ENCODE measurements around the gene DIDO1. TPM values are rescaled to one million over a fixed set of nuclear protein-coding genes. Genes with fewer than 3 reads are reported as not detected.

DIDO1 gene
- total RNA-seq, 4 donors from 2014 or later: 67.7 to 92.9 (median 72.2) TPM

DNA sequence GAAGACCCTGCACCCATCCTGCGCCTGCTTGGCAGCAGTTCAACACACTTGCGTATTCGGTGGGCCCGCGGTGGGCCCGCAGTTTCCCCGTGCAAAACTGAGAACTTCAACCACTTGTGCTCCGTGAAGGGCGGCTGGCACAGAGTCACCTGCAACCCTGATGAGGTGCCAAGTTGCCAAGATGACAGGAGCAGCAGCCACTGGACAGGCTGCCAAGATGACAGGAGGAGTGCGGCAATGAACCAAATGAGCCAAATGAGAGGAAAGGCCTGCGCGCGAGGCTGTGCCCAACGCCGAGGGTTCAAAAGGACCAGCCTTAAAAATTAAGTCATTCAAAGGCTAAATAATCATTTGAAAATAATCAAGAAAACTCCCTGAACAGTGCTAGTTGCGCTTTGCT, 20.1 kb downstream of the DIDO1 start:
- intact Hi-C loops (cut with DNase I): no loop called here
- Histone ChIP-seq H3K4me1 (peaks cover 0 to 4% of the 10 kb centered on the region in 2 donors), H3K27me3 (no peaks in the 10 kb centered on the region), H3K4me3 (replicated peaks in 1 of 3) (no peak overlapping the region), H3K9me3 (no peaks in the 10 kb centered on the region), H3K36me3 (peaks cover 83 to 91% of the 10 kb centered on the region in 2 donors), H3K27ac (no peak overlapping the region)
- DNase-seq: no peak
- TF ChIP-seq POLR2A (IDR thresholded peaks at IDR 0.05): no peak
- TF ChIP-seq, protein P1, sequence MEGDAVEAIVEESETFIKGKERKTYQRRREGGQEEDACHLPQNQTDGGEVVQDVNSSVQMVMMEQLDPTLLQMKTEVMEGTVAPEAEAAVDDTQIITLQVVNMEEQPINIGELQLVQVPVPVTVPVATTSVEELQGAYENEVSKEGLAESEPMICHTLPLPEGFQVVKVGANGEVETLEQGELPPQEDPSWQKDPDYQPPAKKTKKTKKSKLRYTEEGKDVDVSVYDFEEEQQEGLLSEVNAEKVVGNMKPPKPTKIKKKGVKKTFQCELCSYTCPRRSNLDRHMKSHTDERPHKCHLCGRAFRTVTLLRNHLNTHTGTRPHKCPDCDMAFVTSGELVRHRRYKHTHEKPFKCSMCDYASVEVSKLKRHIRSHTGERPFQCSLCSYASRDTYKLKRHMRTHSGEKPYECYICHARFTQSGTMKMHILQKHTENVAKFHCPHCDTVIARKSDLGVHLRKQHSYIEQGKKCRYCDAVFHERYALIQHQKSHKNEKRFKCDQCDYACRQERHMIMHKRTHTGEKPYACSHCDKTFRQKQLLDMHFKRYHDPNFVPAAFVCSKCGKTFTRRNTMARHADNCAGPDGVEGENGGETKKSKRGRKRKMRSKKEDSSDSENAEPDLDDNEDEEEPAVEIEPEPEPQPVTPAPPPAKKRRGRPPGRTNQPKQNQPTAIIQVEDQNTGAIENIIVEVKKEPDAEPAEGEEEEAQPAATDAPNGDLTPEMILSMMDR (IDR thresholded peaks at IDR 0.05): no peak
- 93 to 94% methylated on average over 16 of the region's 16 CpGs for WGBS, 2 donors

DNA sequence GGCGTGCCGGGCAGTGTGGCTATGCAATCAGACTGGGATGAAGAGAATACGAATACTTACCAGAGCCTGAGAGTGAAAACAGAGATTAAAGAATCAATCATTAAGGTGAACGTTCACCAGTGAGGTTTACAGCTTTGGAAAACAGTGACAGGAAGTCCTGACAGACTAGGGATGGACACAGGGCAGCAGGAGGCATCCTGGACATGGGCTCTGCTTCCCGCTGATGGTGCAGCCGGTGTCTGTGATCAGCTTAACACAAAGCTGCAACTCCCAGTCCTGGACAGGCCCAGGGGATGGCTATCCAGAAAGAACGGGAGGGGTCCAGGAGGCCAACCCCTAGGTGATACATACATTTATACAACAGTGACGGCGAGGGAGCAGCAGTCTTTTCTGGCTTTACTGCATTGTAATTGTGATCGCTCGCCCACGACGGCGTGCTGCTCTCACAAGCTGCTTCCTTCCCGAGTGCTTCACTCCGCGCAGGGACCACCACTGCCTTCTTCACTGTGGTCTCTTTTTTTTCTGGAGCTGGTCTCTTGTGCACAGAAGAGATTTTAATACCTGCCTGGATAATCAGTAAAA, 20.7 kb downstream of the DIDO1 start:
- DNase-seq: no peak
- Histone ChIP-seq H3K4me3 (replicated peaks in 1 of 3) (no peak overlapping the region), H3K9me3 (no peaks in the 10 kb centered on the region), H3K4me1 (peaks cover under 1 to 8% of the 10 kb centered on the region in 2 donors), H3K27me3 (no peaks in the 10 kb centered on the region), H3K36me3 (peaks cover 81 to 85% of the 10 kb centered on the region in 2 donors), H3K27ac (no peak overlapping the region)
- WGBS, 2 donors: 86 to 91% methylated on average over 17 of the region's 17 CpGs
- intact Hi-C loops (cut with DNase I): no loop called here
- TF ChIP-seq, protein P1 (IDR thresholded peaks at IDR 0.05): no peak
- TF ChIP-seq POLR2A (IDR thresholded peaks at IDR 0.05): no peak

DNA sequence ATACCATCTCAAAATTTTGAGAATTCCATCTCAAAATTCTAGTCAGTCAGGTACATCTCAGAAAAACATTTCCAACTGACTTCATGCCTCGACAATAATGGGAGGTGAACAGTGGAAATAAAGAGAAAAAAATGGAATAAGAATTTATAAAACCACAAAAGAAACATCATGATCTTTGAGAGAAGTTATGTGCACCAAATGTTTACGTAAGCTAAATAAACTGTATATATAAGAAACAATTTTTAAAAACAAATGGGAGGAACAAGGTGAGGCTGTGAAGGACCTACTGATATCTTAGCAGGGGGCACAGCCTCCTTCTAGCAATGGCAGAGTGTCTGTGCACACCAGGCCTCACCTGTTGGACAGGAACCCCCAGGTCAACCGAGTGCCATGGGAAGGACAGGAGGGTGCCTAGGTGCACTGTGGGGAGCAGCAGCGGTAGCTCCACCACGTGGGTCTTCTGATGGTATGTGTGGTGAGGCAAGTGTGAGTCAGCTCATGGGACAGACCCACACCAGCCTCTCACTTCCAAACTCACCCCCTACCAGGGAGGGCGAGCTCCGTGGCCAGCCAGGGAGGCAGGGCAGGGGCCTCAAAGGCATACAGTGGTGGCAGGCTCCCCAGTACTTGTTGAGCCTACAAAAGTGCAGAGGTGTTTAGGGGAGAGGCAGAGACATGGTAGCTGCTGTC, 23.2 kb downstream of the DIDO1 start:
- Histone ChIP-seq H3K36me3 (peaks cover 55 to 60% of the 10 kb centered on the region in 2 donors), H3K4me1 (peaks cover 17 to 20% of the 10 kb centered on the region in 2 donors), H3K27ac (no peak overlapping the region), H3K4me3 (replicated peaks in 1 of 3) (no peak overlapping the region), H3K9me3 (no peaks in the 10 kb centered on the region), H3K27me3 (no peaks in the 10 kb centered on the region)
- WGBS, 2 donors: 80 to 83% methylated on average over 5 to 7 of the region's 7 CpGs
- no peak for DNase-seq
- TF ChIP-seq, protein P1 (IDR thresholded peaks at IDR 0.05): no peak
- TF ChIP-seq POLR2A (IDR thresholded peaks at IDR 0.05): no peak
- intact Hi-C loops (cut with DNase I): loop anchor here (5.0 kb wide), 1 partner anchor 104 kb away; the partner anchor contains the start of gene BHLHE23

DNA sequence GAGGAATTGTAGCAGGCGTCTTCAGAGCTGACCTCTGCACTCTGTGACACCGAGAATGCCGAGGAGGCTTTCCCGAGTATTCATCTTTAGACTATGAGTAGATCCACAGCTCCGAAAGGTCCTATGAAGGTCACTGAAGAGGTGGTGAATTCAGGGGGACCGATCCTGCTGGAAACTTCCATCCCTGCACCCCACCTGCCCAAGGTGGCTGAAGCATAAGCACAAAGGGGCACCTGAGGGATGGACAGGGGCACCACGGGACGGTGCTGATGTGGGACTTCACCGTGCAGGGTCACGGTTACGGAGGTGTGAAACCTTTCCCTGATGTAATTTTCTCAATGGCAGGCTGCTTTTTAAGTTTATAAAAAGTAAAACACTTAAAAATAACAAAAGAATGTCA, 24.4 kb downstream of the DIDO1 start:
- intact Hi-C loops (cut with DNase I): loop anchor here (5.0 kb wide), 1 partner anchor 105 kb away; the partner anchor contains the start of gene BHLHE23
- Histone ChIP-seq H3K27ac (no peak overlapping the region), H3K4me3 (replicated peaks in 1 of 3) (no peak overlapping the region), H3K27me3 (no peaks in the 10 kb centered on the region), H3K36me3 (peaks cover 44 to 48% of the 10 kb centered on the region in 2 donors), H3K4me1 (peaks cover 17 to 20% of the 10 kb centered on the region in 2 donors), H3K9me3 (no peaks in the 10 kb centered on the region)
- no peak for DNase-seq
- 93 to 95% methylated on average over 11 of the region's 11 CpGs for WGBS, 2 donors
- no peak for TF ChIP-seq POLR2A (IDR thresholded peaks at IDR 0.05)
- TF ChIP-seq, protein P1 (IDR thresholded peaks at IDR 0.05): no peak
